Loucy (cell line): ENCODE results near the gene BCL2.

Experiments used
- H2AFZ ChIP-seq: fragments of 200-600 bp; sonication (generic); 2 replicates; pipeline ENCODE4 v1.6.0; 2016; ENCODE audit warnings: antibody characterized with exemption, mild to moderate bottlenecking, low read length, moderate library complexity
- H3F3A ChIP-seq: fragments of 200-600 bp; 2 replicates; pipeline ENCODE4 v1.6.0; 2016; ENCODE audit warnings: antibody characterized with exemption, low read depth, mild to moderate bottlenecking
- H3K27me3 ChIP-seq: fragments of 200-600 bp; sonication (generic); 2 replicates; pipeline ENCODE4 v1.6.1; 2014; ENCODE audit warnings: low read length, mild to moderate bottlenecking; ENCODE audit not compliant: insufficient read depth, poor library complexity, severe bottlenecking
- H3K36me3 ChIP-seq: fragments of 200-600 bp; sonication (generic); 2 replicates; pipeline ENCODE4 v1.6.1; 2016; ENCODE audit warnings: low read length; ENCODE audit not compliant: insufficient read depth
- H3K4me1 ChIP-seq: fragments of 200-600 bp; sonication (generic); 2 replicates; pipeline ENCODE4 v1.5.1; 2014; ENCODE audit warnings: low read length, mild to moderate bottlenecking; ENCODE audit not compliant: insufficient read depth, poor library complexity, severe bottlenecking
- H3K4me2 ChIP-seq: fragments of 200-600 bp; sonication (generic); 2 replicates; pipeline ENCODE4 v1.6.0; 2014; ENCODE audit warnings: antibody characterized with exemption, low read length, low read depth, mild to moderate bottlenecking; ENCODE audit not compliant: poor library complexity, severe bottlenecking
- H3K4me3 ChIP-seq: fragments of 200-600 bp; sonication (generic); 2 replicates; pipeline ENCODE4 v1.5.1; 2014; ENCODE audit warnings: low read length, mild to moderate bottlenecking, mixed read lengths; ENCODE audit not compliant: poor library complexity, severe bottlenecking
- H3K79me2 ChIP-seq: fragments of 200-600 bp; sonication (generic); 2 replicates; pipeline ENCODE4 v1.6.1; 2014; ENCODE audit warnings: low read length; ENCODE audit not compliant: insufficient read depth
- H3K9ac ChIP-seq: fragments of 200-600 bp; sonication (generic); 2 replicates; pipeline ENCODE4 v1.6.0; 2014; ENCODE audit warnings: mild to moderate bottlenecking, low read depth, low read length, moderate library complexity; ENCODE audit not compliant: poor library complexity, severe bottlenecking
- H3K9me2 ChIP-seq: fragments of 200-600 bp; sonication (generic); replicated peaks from 2 replicates; pipeline ENCODE4 v1.6.1; 2016; ENCODE audit warnings: low read depth, low read length, mixed read lengths
- H3K9me3 ChIP-seq: fragments of 200-600 bp; sonication (generic); 2 replicates; pipeline ENCODE4 v1.6.1; 2014; ENCODE audit warnings: mild to moderate bottlenecking, antibody characterized with exemption, low read length, low read depth; ENCODE audit not compliant: insufficient read depth
- H4K20me1 ChIP-seq: fragments of 200-600 bp; sonication (generic); 2 replicates; pipeline ENCODE4 v1.6.0; 2014; ENCODE audit warnings: antibody characterized with exemption, low read length, mild to moderate bottlenecking; ENCODE audit not compliant: insufficient read depth, poor library complexity, severe bottlenecking
- CTCF ChIP-seq: fragments of 200-600 bp; sonication (generic); conservative IDR thresholded peaks from 2 replicates; pipeline ENCODE4 v1.5.1; 2014; ENCODE audit warnings: mild to moderate bottlenecking, antibody characterized with exemption, low read length
- EZH2phosphoT487 ChIP-seq: fragments of 200-600 bp; IDR thresholded peaks from 2 replicates; pipeline ENCODE4 v1.6.1; 2018; ENCODE audit warnings: antibody characterized with exemption, mild to moderate bottlenecking, moderate library complexity, borderline replicate concordance

Gene BCL2

GRCh38 chr18:63158676-63159291 is 160.8 kb downstream of the BCL2 start:
- no peaks in the 10 kb centered on the region for H3K27me3 ChIP-seq
- no peaks in the 10 kb centered on the region for H3K9me2 ChIP-seq
- no peak overlapping the region for H2AFZ ChIP-seq
- H3K9ac ChIP-seq: no peak overlapping the region
- H4K20me1 ChIP-seq: no peaks in the 10 kb centered on the region
- H3K36me3 ChIP-seq: no peaks in the 10 kb centered on the region
- no peak overlapping the region for H3K4me2 ChIP-seq
- H3K4me3 ChIP-seq: no peak overlapping the region
- TF ChIP-seq EZH2phosphoT487 (no peak), CTCF (no peak)
- peaks cover 50% of the 10 kb centered on the region for H3K79me2 ChIP-seq
- H3K4me1 ChIP-seq: peaks cover 41% of the 10 kb centered on the region
- no peaks in the 10 kb centered on the region for H3K9me3 ChIP-seq
- no peaks in the 10 kb centered on the region for H3F3A ChIP-seq

GRCh38 chr18:63158012-63158631 is 161.4 kb downstream of the BCL2 start:
- Histone ChIP-seq H4K20me1 (no peaks in the 10 kb centered on the region), H3F3A (no peaks in the 10 kb centered on the region), H3K4me1 (peaks cover 41% of the 10 kb centered on the region), H3K4me2 (no peak overlapping the region), H3K9ac (no peak overlapping the region), H3K4me3 (no peak overlapping the region), H3K79me2 (peaks cover 47% of the 10 kb centered on the region), H3K9me2 (no peaks in the 10 kb centered on the region), H2AFZ (no peak overlapping the region), H3K9me3 (no peaks in the 10 kb centered on the region), H3K36me3 (no peaks in the 10 kb centered on the region), H3K27me3 (no peaks in the 10 kb centered on the region)
- TF ChIP-seq EZH2phosphoT487 (no peak), CTCF (no peak)

- peaks cover 47% of the 10 kb centered on the region for H3K79me2 ChIP-seq
- H3F3A ChIP-seq: no peaks in the 10 kb centered on the region
- peaks cover 45% of the 10 kb centered on the region for H3K4me1 ChIP-seq
Measured at GRCh38 chr18:63157293-63158011, 162.1 kb downstream of the BCL2 start.

More at GRCh38 chr18:63157293-63158011, 162.1 kb downstream of the BCL2 start:
- H4K20me1 ChIP-seq: no peaks in the 10 kb centered on the region
- no peak overlapping the region for H3K4me2 ChIP-seq
- H3K9ac ChIP-seq: no peak overlapping the region
- H3K9me2 ChIP-seq: no peaks in the 10 kb centered on the region
- H3K4me3 ChIP-seq: no peak overlapping the region
- H3K9me3 ChIP-seq: no peaks in the 10 kb centered on the region
- H3K27me3 ChIP-seq: no peaks in the 10 kb centered on the region
- H2AFZ ChIP-seq: no peak overlapping the region
- no peaks in the 10 kb centered on the region for H3K36me3 ChIP-seq
- TF ChIP-seq CTCF (no peak), EZH2phosphoT487 (no peak)
